SK-N-SH (cell line): ENCODE data around the gene KDM4C. TPM values are rescaled to one million over a fixed set of nuclear protein-coding genes. Genes with fewer than 3 reads are reported as not detected.

ENCODE experiments used
- CTCF ChIA-PET: fragments of 300-600, 350-600 bp; formaldehyde crosslinking; extraction: SDS; loops from one replicate; lab custom pipeline; 2021; lab: Yijun Ruan, JAX
- POLR2A ChIA-PET: fragments of 350-600 bp; sonication (Branson Sonifier 250); formaldehyde crosslinking; extraction: SDS; loops from one replicate; lab custom pipeline; 2020; ENCODE audit warnings: antibody characterized with exemption, inconsistent platforms; lab: Yijun Ruan, JAX
- DNase-seq: peaks from one replicate; pipeline ENCODE4 v3.0.0; 2012
- H2AFZ ChIP-seq: fragments of 200-600 bp; sonication (generic); 2 replicates; pipeline ENCODE4 v1.8.1; 2016; ENCODE audit warnings: antibody characterized with exemption, mild to moderate bottlenecking, low read depth
- H3F3A ChIP-seq: fragments of 200-600 bp; sonication (generic); replicated peaks from 2 replicates; pipeline ENCODE3; 2016; ENCODE audit warnings: antibody characterized with exemption, mild to moderate bottlenecking; ENCODE audit not compliant: insufficient read depth
- H3K27ac ChIP-seq, 2 experiments: fragments of 200-500 bp in 1 of 2; fragments of 200-600 bp in 1 of 2; sonication (Bioruptor generic) in 1 of 2; sonication (generic), shearing (Covaris generic) in 1 of 2; 2 replicates each; pipeline versions ENCODE4 v1.5.1 to v1.6.1; 2014 to 2016; ENCODE audit warnings: low read depth in 2 of 2, inconsistent platforms in 1 of 2, low read length in 1 of 2, mild to moderate bottlenecking in 1 of 2, mixed read lengths in 1 of 2
- H3K27me3 ChIP-seq: fragments of 200-600 bp; sonication (generic), shearing (Covaris generic); 2 replicates; pipeline ENCODE4 v1.6.1; 2016; ENCODE audit warnings: mixed run types; ENCODE audit not compliant: insufficient read depth
- H3K36me3 ChIP-seq, 2 experiments: fragments of 200-500 bp in 1 of 2; fragments of 200-600 bp in 1 of 2; sonication (Bioruptor generic) in 1 of 2; sonication (generic) in 1 of 2; replicated peaks in 1 of 2; 2 replicates each; pipeline versions ENCODE3 to v1.5.1; 2014 to 2016; ENCODE audit warnings: low read length in 1 of 2, mild to moderate bottlenecking in 1 of 2; ENCODE audit not compliant: insufficient read depth in 2 of 2, control insufficient read depth in 1 of 2
- H3K4me1 ChIP-seq, 2 experiments: fragments of 200-500 bp in 1 of 2; fragments of 200-600 bp in 1 of 2; sonication (Bioruptor generic) in 1 of 2; sonication (generic), shearing (Covaris generic) in 1 of 2; 2 replicates each; pipeline versions ENCODE4 v1.5.1 to v1.6.1; 2014 to 2016; ENCODE audit warnings: low read depth in 1 of 2, low read length in 1 of 2, mixed run types in 1 of 2; ENCODE audit not compliant: insufficient read depth in 2 of 2, control insufficient read depth in 1 of 2
- H3K4me2 ChIP-seq: fragments of 200-600 bp; sonication (generic), shearing (Covaris generic); 2 replicates; pipeline ENCODE4 v1.6.1; 2017; ENCODE audit warnings: mixed run types
- H3K4me3 ChIP-seq, 2 experiments: fragments of 200-500 bp in 1 of 2; fragments of 200-600 bp in 1 of 2; sonication (Bioruptor generic) in 1 of 2; sonication (generic), shearing (Covaris generic) in 1 of 2; 2 replicates each; pipeline versions ENCODE4 v1.5.1 to v1.8.1; 2014 to 2016; ENCODE audit warnings: low read depth in 2 of 2, inconsistent platforms in 1 of 2, low read length in 1 of 2, mild to moderate bottlenecking in 1 of 2, mixed read lengths in 1 of 2, moderate library complexity in 1 of 2
- H3K79me2 ChIP-seq: fragments of 200-600 bp; sonication (generic); 2 replicates; pipeline ENCODE4 v1.8.1; 2017; ENCODE audit warnings: mild to moderate bottlenecking; ENCODE audit not compliant: insufficient read depth
- H3K9ac ChIP-seq: fragments of 200-600 bp; sonication (generic); 2 replicates; pipeline ENCODE4 v1.6.1; 2017; ENCODE audit warnings: mixed run types
- H3K9me2 ChIP-seq: fragments of 200-600 bp; sonication (generic); 2 replicates; pipeline ENCODE4 v1.6.1; 2017; ENCODE audit warnings: mixed run types
- H3K9me3 ChIP-seq: fragments of 200-600 bp; sonication (generic); 2 replicates; pipeline ENCODE4 v1.6.1; 2017; ENCODE audit warnings: mixed run types, mild to moderate bottlenecking, moderate library complexity
- H4K20me1 ChIP-seq: fragments of 200-600 bp; sonication (generic); 2 replicates; pipeline ENCODE4 v1.6.1; 2017; ENCODE audit warnings: mild to moderate bottlenecking, mixed run types; ENCODE audit not compliant: insufficient read depth
- CHD2 ChIP-seq: fragments of 150-350 bp; IDR thresholded peaks from 2 replicates; pipeline ENCODE4 v1.6.1; 2018; ENCODE audit warnings: low read length; ENCODE audit not compliant: partially characterized antibody
- EZH2phosphoT487 ChIP-seq: fragments of 200-600 bp; sonication (generic); IDR thresholded peaks from 2 replicates; pipeline ENCODE4 v1.6.1; 2017; ENCODE audit warnings: low read depth, mixed run types, mild to moderate bottlenecking, antibody characterized with exemption, moderate library complexity, borderline replicate concordance
- FOSL2 ChIP-seq: IDR thresholded peaks from 2 replicates; pipeline ENCODE4 v1.4.0; 2012; ENCODE audit warnings: low read depth, mild to moderate bottlenecking, moderate library complexity, borderline replicate concordance
- FOXM1 ChIP-seq: IDR thresholded peaks from 2 replicates; pipeline ENCODE4 v1.4.0; 2012; ENCODE audit warnings: low read depth, mild to moderate bottlenecking
- NFIC ChIP-seq: IDR thresholded peaks from 2 replicates; pipeline ENCODE4 v1.4.0; 2012; ENCODE audit warnings: borderline replicate concordance
- RAD21 ChIP-seq: IDR thresholded peaks from 2 replicates; pipeline ENCODE4 v1.6.1; 2012; ENCODE audit warnings: mild to moderate bottlenecking, low read length
- RCOR1 ChIP-seq: fragments of 150-350 bp; IDR thresholded peaks from 2 replicates; pipeline ENCODE4 v1.6.1; 2017; ENCODE audit warnings: antibody characterized with exemption, low read length
- RXRA ChIP-seq: IDR thresholded peaks from 2 replicates; pipeline ENCODE4 v1.4.0; 2012; ENCODE audit warnings: low read depth, mild to moderate bottlenecking, borderline replicate concordance
- SIN3A ChIP-seq: IDR thresholded peaks from 2 replicates; pipeline ENCODE4 v1.6.1; 2012; ENCODE audit warnings: low read depth, mild to moderate bottlenecking, low read length, moderate library complexity, borderline replicate concordance
- SMC3 ChIP-seq: IDR thresholded peaks from 2 replicates; pipeline ENCODE4 v1.6.1; 2012; ENCODE audit warnings: low read depth, low read length, improper control_type of control experiment
- TCF12 ChIP-seq: IDR thresholded peaks from 2 replicates; pipeline ENCODE4 v1.4.0; 2012
- YY1 ChIP-seq: IDR thresholded peaks from 2 replicates; pipeline ENCODE4 v1.4.0; 2012; ENCODE audit warnings: low read depth, mild to moderate bottlenecking
- WGBS: methylation state at CpG from one replicate; pipeline ENCODE4 v1.1.6; 2017; ENCODE audit warnings: low lambda C conversion rate; 5-methylcytosine and 5-hydroxymethylcytosine counted together
- polyA plus RNA-seq, 3 experiments: library from polyadenylated mRNA; depleted of rRNA; stranded (reverse); fragments of >200 nt; gene quantifications; 2 replicates each; pipeline ENCODE4 v1.2.3, GENCODE V29; 2012
- TF ChIP-seq, protein P1 (sequence below): IDR thresholded peaks from 2 replicates; pipeline ENCODE4; 2012
- TF ChIP-seq, protein P2 (sequence below): IDR thresholded peaks from 2 replicates; pipeline ENCODE4 v1.6.1; 2012; ENCODE audit warnings: mild to moderate bottlenecking, low read depth, low read length, moderate library complexity
- TF ChIP-seq, protein P3 (sequence below): IDR thresholded peaks from 2 replicates; pipeline ENCODE4 v1.4.0; 2012; ENCODE audit warnings: low read depth, borderline replicate concordance
- TF ChIP-seq, protein P4 (sequence below): fragments of 200-600 bp; sonication (generic); IDR thresholded peaks from 2 replicates; pipeline ENCODE4 v1.6.1; 2017; ENCODE audit warnings: antibody characterized with exemption, mild to moderate bottlenecking, moderate library complexity

Gene KDM4C
- polyA plus RNA-seq, 1 of the 3 experiments (the other 2 are of a cell fraction) = 9.4 TPM

DNA sequence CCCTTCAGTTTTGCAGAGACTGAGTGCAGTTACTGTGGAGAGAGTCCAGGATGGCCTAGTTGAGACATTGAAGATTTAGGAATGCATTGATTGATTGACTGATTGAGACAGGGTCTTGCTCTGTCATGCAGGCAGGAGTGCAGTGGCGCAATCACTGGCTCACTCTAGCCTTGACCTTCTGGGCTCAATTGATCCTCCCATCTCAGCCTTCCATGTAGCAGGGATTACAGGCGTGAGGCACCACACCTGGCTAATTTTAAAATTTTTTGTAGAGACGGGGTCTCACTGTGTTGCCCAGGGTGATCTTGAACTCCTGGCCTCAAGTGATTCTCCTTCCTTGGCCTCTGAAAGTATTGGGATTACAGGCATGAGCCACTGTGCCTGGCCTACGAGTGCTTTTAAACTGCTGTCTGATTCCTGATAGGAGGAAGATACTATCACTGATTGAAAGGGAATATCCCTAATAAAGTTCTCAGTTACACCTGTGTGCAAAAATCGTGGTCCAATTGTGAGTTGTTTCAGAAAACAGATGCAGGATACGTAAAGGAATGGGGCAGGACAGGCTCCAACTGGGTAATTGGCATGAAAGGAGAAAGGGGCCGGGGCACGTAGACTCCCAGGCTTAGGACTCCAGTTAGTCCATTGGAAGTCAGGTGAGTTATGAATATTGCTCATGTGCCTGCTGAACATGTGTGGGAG lies 87.5 kb downstream of the KDM4C start (continued):
- TF ChIP-seq RAD21 (no peak), RXRA (no peak), SIN3A (no peak), CHD2 (no peak)

DNA sequence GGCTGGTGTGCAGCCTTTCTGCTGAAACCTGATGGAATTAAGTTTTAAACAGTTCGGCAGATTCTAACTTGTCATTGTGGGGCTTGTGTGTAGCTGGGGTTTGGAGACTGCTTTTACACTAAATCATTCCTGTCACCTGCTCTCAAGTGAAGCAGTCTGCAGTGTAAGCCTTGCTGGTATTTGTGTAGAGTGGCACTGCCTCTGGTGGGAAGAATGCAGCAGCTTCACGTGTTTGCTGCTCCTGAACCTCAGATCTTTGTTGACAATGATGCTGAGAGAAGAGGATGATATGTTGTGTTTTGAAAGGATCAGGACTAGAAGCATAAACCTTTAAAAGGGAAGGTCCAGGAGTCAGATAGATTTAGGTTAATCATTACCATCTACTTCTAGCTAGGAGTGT lies 88.1 kb downstream of the KDM4C start:
- Histone ChIP-seq H3K79me2 (no peaks in the 10 kb centered on the region), H2AFZ (no peak overlapping the region), H3K9me2 (no peaks in the 10 kb centered on the region), H3K9me3 (no peaks in the 10 kb centered on the region), H3K4me3 (no peak overlapping the region), H3K27ac (no peak overlapping the region), H3K4me2 (no peak overlapping the region), H3K4me1 (no peaks in the 10 kb centered on the region), H3K27me3 (no peaks in the 10 kb centered on the region), H3K36me3 (peaks cover 0 to 10% of the 10 kb centered on the region in 2 experiments), H4K20me1 (no peaks in the 10 kb centered on the region), H3K9ac (no peak overlapping the region), H3F3A (no peaks in the 10 kb centered on the region)
- no peak for TF ChIP-seq EZH2phosphoT487
- TF ChIP-seq RXRA = no peak
- TF ChIP-seq NFIC = no peak
- TF ChIP-seq FOXM1 = no peak
- TF ChIP-seq FOSL2 = no peak
- TF ChIP-seq, protein P1, sequence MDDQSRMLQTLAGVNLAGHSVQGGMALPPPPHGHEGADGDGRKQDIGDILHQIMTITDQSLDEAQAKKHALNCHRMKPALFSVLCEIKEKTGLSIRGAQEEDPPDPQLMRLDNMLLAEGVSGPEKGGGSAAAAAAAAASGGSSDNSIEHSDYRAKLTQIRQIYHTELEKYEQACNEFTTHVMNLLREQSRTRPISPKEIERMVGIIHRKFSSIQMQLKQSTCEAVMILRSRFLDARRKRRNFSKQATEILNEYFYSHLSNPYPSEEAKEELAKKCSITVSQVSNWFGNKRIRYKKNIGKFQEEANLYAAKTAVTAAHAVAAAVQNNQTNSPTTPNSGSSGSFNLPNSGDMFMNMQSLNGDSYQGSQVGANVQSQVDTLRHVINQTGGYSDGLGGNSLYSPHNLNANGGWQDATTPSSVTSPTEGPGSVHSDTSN = no peak
- no peak for TF ChIP-seq RCOR1
- TF ChIP-seq, protein P2, sequence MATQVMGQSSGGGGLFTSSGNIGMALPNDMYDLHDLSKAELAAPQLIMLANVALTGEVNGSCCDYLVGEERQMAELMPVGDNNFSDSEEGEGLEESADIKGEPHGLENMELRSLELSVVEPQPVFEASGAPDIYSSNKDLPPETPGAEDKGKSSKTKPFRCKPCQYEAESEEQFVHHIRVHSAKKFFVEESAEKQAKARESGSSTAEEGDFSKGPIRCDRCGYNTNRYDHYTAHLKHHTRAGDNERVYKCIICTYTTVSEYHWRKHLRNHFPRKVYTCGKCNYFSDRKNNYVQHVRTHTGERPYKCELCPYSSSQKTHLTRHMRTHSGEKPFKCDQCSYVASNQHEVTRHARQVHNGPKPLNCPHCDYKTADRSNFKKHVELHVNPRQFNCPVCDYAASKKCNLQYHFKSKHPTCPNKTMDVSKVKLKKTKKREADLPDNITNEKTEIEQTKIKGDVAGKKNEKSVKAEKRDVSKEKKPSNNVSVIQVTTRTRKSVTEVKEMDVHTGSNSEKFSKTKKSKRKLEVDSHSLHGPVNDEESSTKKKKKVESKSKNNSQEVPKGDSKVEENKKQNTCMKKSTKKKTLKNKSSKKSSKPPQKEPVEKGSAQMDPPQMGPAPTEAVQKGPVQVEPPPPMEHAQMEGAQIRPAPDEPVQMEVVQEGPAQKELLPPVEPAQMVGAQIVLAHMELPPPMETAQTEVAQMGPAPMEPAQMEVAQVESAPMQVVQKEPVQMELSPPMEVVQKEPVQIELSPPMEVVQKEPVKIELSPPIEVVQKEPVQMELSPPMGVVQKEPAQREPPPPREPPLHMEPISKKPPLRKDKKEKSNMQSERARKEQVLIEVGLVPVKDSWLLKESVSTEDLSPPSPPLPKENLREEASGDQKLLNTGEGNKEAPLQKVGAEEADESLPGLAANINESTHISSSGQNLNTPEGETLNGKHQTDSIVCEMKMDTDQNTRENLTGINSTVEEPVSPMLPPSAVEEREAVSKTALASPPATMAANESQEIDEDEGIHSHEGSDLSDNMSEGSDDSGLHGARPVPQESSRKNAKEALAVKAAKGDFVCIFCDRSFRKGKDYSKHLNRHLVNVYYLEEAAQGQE = no peak
- TF ChIP-seq SMC3 = no peak
- TF ChIP-seq, protein P3, sequence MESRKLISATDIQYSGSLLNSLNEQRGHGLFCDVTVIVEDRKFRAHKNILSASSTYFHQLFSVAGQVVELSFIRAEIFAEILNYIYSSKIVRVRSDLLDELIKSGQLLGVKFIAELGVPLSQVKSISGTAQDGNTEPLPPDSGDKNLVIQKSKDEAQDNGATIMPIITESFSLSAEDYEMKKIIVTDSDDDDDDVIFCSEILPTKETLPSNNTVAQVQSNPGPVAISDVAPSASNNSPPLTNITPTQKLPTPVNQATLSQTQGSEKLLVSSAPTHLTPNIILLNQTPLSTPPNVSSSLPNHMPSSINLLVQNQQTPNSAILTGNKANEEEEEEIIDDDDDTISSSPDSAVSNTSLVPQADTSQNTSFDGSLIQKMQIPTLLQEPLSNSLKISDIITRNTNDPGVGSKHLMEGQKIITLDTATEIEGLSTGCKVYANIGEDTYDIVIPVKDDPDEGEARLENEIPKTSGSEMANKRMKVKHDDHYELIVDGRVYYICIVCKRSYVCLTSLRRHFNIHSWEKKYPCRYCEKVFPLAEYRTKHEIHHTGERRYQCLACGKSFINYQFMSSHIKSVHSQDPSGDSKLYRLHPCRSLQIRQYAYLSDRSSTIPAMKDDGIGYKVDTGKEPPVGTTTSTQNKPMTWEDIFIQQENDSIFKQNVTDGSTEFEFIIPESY = no peak
- TF ChIP-seq, protein P4, sequence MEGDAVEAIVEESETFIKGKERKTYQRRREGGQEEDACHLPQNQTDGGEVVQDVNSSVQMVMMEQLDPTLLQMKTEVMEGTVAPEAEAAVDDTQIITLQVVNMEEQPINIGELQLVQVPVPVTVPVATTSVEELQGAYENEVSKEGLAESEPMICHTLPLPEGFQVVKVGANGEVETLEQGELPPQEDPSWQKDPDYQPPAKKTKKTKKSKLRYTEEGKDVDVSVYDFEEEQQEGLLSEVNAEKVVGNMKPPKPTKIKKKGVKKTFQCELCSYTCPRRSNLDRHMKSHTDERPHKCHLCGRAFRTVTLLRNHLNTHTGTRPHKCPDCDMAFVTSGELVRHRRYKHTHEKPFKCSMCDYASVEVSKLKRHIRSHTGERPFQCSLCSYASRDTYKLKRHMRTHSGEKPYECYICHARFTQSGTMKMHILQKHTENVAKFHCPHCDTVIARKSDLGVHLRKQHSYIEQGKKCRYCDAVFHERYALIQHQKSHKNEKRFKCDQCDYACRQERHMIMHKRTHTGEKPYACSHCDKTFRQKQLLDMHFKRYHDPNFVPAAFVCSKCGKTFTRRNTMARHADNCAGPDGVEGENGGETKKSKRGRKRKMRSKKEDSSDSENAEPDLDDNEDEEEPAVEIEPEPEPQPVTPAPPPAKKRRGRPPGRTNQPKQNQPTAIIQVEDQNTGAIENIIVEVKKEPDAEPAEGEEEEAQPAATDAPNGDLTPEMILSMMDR = peak; percentile 52
- TF ChIP-seq RAD21 = peak; percentile 56
- no peak for TF ChIP-seq YY1
- TF ChIP-seq TCF12 = no peak
- DNase-seq = peak; percentile 39
- POLR2A ChIA-PET = no interaction called here
- 56% methylated on average over 2 of the region's 2 CpGs for WGBS
- CTCF ChIA-PET = interaction anchor here (0.6 to 3.0 kb wide), 8 partner anchors 9 to 143 kb away, joined by 3 to 10 read pairs (median 4); no protein-coding TSS in a partner anchor
